ENCODE results near the gene TPSB2. TPM values are rescaled to one million over a fixed set of nuclear protein-coding genes. Genes with fewer than 3 reads are reported as not detected.

The TPSB2 gene
- total and polyA plus RNA-seq, 9 donors = 0.71 to 2.8 (median 1.5) TPM

GRCh38 chr16:1213231-1213630 lies 16.8 kb downstream of the TPSB2 start:
- Histone ChIP-seq H3K4me3 (ENCODE audit: low read length) (no peak overlapping the region), H3K27me3 (ENCODE audit: control insufficient read depth, insufficient read depth, low read length) (no peaks in the 10 kb centered on the region), H3K27ac (ENCODE audit: low read length) (no peak overlapping the region), H3K36me3 (ENCODE audit: control insufficient read depth, insufficient read depth, low read length) (peaks cover 27% of the 10 kb centered on the region), H3K4me1 (ENCODE audit: control insufficient read depth, insufficient read depth, low read length) (no peaks in the 10 kb centered on the region), H3K9me3 (replicated peaks; ENCODE audit: control insufficient read depth, low read depth, low read length) (no peaks in the 10 kb centered on the region)
- no peak for DNase-seq
- 57% methylated on average over 4 of the region's 8 CpGs for WGBS (ENCODE audit: insufficient coverage)

GRCh38 chr16:1212616-1213194 lies 17.3 kb downstream of the TPSB2 start:
- DNase-seq = no peak
- H3K9me3 ChIP-seq (replicated peaks; ENCODE audit: control insufficient read depth, low read depth, low read length) = no peaks in the 10 kb centered on the region
- H3K36me3 ChIP-seq (ENCODE audit: control insufficient read depth, insufficient read depth, low read length) = peaks cover 25% of the 10 kb centered on the region
- H3K4me1 ChIP-seq (ENCODE audit: control insufficient read depth, insufficient read depth, low read length) = no peaks in the 10 kb centered on the region
- WGBS (ENCODE audit: insufficient coverage) = 90% methylated on average over 40 of the region's 40 CpGs
- H3K4me3 ChIP-seq (ENCODE audit: low read length) = no peak overlapping the region
- H3K27ac ChIP-seq (ENCODE audit: low read length) = no peak overlapping the region
- H3K27me3 ChIP-seq (ENCODE audit: control insufficient read depth, insufficient read depth, low read length) = no peaks in the 10 kb centered on the region

GRCh38 chr16:1211451-1212268 lies 18.3 kb downstream of the TPSB2 start:
- no peak for DNase-seq
- Histone ChIP-seq H3K4me1 (ENCODE audit: control insufficient read depth, insufficient read depth, low read length) (no peaks in the 10 kb centered on the region), H3K27ac (ENCODE audit: low read length) (no peak overlapping the region), H3K27me3 (ENCODE audit: control insufficient read depth, insufficient read depth, low read length) (no peaks in the 10 kb centered on the region), H3K36me3 (ENCODE audit: control insufficient read depth, insufficient read depth, low read length) (peaks cover 21% of the 10 kb centered on the region), H3K9me3 (replicated peaks; ENCODE audit: control insufficient read depth, low read depth, low read length) (no peaks in the 10 kb centered on the region), H3K4me3 (ENCODE audit: low read length) (no peak overlapping the region)
- WGBS (ENCODE audit: insufficient coverage) = 93% methylated on average over 62 of the region's 65 CpGs

- H3K9me3 ChIP-seq (replicated peaks; ENCODE audit: control insufficient read depth, low read depth, low read length) = no peaks in the 10 kb centered on the region
- H3K27ac ChIP-seq (ENCODE audit: low read length) = no peak overlapping the region
- no peaks in the 10 kb centered on the region for H3K27me3 ChIP-seq (ENCODE audit: control insufficient read depth, insufficient read depth, low read length)
- H3K4me1 ChIP-seq (ENCODE audit: control insufficient read depth, insufficient read depth, low read length) = no peaks in the 10 kb centered on the region
- H3K36me3 ChIP-seq (ENCODE audit: control insufficient read depth, insufficient read depth, low read length) = peaks cover 24% of the 10 kb centered on the region
- no peak for DNase-seq
- H3K4me3 ChIP-seq (ENCODE audit: low read length) = no peak overlapping the region
- WGBS (ENCODE audit: insufficient coverage) = 86% methylated on average over 16 of the region's 23 CpGs
Measured at GRCh38 chr16:1210461-1210860, 19.5 kb downstream of the TPSB2 start.

GRCh38 chr16:1209081-1209480 lies 20.9 kb downstream of the TPSB2 start:
- Histone ChIP-seq H3K9me3 (replicated peaks; ENCODE audit: control insufficient read depth, low read depth, low read length) (no peaks in the 10 kb centered on the region), H3K27me3 (ENCODE audit: control insufficient read depth, insufficient read depth, low read length) (no peaks in the 10 kb centered on the region), H3K4me1 (ENCODE audit: control insufficient read depth, insufficient read depth, low read length) (no peaks in the 10 kb centered on the region), H3K4me3 (ENCODE audit: low read length) (no peak overlapping the region), H3K36me3 (ENCODE audit: control insufficient read depth, insufficient read depth, low read length) (peaks cover 18% of the 10 kb centered on the region), H3K27ac (ENCODE audit: low read length) (no peak overlapping the region)
- 90% methylated on average over 42 of the region's 43 CpGs for WGBS (ENCODE audit: insufficient coverage)
- no peak for DNase-seq

- Histone ChIP-seq H3K4me1 (ENCODE audit: control insufficient read depth, insufficient read depth, low read length) (no peaks in the 10 kb centered on the region), H3K9me3 (replicated peaks; ENCODE audit: control insufficient read depth, low read depth, low read length) (no peaks in the 10 kb centered on the region), H3K27ac (ENCODE audit: low read length) (no peak overlapping the region), H3K4me3 (ENCODE audit: low read length) (no peak overlapping the region), H3K27me3 (ENCODE audit: control insufficient read depth, insufficient read depth, low read length) (no peaks in the 10 kb centered on the region), H3K36me3 (ENCODE audit: control insufficient read depth, insufficient read depth, low read length) (peaks cover 16% of the 10 kb centered on the region)
- 84% methylated on average over 19 of the region's 22 CpGs for WGBS (ENCODE audit: insufficient coverage)
- DNase-seq = no peak
Measured at GRCh38 chr16:1208239-1208830, 21.6 kb downstream of the TPSB2 start.

- H3K4me3 ChIP-seq (ENCODE audit: low read length) = no peak overlapping the region
- H3K4me1 ChIP-seq (ENCODE audit: control insufficient read depth, insufficient read depth, low read length) = no peaks in the 10 kb centered on the region
- no peaks in the 10 kb centered on the region for H3K27me3 ChIP-seq (ENCODE audit: control insufficient read depth, insufficient read depth, low read length)
- 90% methylated on average over 9 of the region's 16 CpGs for WGBS (ENCODE audit: insufficient coverage)
- peaks cover 28% of the 10 kb centered on the region for H3K36me3 ChIP-seq (ENCODE audit: control insufficient read depth, insufficient read depth, low read length)
- H3K9me3 ChIP-seq (replicated peaks; ENCODE audit: control insufficient read depth, low read depth, low read length) = no peaks in the 10 kb centered on the region
- H3K27ac ChIP-seq (ENCODE audit: low read length) = no peak overlapping the region
- no peak for DNase-seq
Measured at GRCh38 chr16:1206786-1207185, 23.2 kb downstream of the TPSB2 start.

GRCh38 chr16:1206326-1206725 lies 23.7 kb downstream of the TPSB2 start:
- H3K27ac ChIP-seq (ENCODE audit: low read length) = no peak overlapping the region
- no peaks in the 10 kb centered on the region for H3K4me1 ChIP-seq (ENCODE audit: control insufficient read depth, insufficient read depth, low read length)
- no peaks in the 10 kb centered on the region for H3K27me3 ChIP-seq (ENCODE audit: control insufficient read depth, insufficient read depth, low read length)
- H3K36me3 ChIP-seq (ENCODE audit: control insufficient read depth, insufficient read depth, low read length) = peaks cover 25% of the 10 kb centered on the region
- no peak for DNase-seq
- H3K9me3 ChIP-seq (replicated peaks; ENCODE audit: control insufficient read depth, low read depth, low read length) = no peaks in the 10 kb centered on the region
- 64% methylated on average over 9 of the region's 9 CpGs for WGBS (ENCODE audit: insufficient coverage)
- H3K4me3 ChIP-seq (ENCODE audit: low read length) = no peak overlapping the region

- Histone ChIP-seq H3K27ac (ENCODE audit: low read length) (no peak overlapping the region), H3K4me1 (ENCODE audit: control insufficient read depth, insufficient read depth, low read length) (no peaks in the 10 kb centered on the region), H3K9me3 (replicated peaks; ENCODE audit: control insufficient read depth, low read depth, low read length) (no peaks in the 10 kb centered on the region), H3K27me3 (ENCODE audit: control insufficient read depth, insufficient read depth, low read length) (no peaks in the 10 kb centered on the region), H3K36me3 (ENCODE audit: control insufficient read depth, insufficient read depth, low read length) (peaks cover 24% of the 10 kb centered on the region), H3K4me3 (ENCODE audit: low read length) (no peak overlapping the region)
- no peak for DNase-seq
- WGBS (ENCODE audit: insufficient coverage) = 83% methylated on average over 15 of the region's 21 CpGs
Measured at GRCh38 chr16:1204933-1205332, 25.1 kb downstream of the TPSB2 start.

- Histone ChIP-seq H3K9me3 (replicated peaks; ENCODE audit: control insufficient read depth, low read depth, low read length) (no peaks in the 10 kb centered on the region), H3K4me3 (ENCODE audit: low read length) (no peak overlapping the region), H3K36me3 (ENCODE audit: control insufficient read depth, insufficient read depth, low read length) (peaks cover 17% of the 10 kb centered on the region), H3K27me3 (ENCODE audit: control insufficient read depth, insufficient read depth, low read length) (no peaks in the 10 kb centered on the region), H3K4me1 (ENCODE audit: control insufficient read depth, insufficient read depth, low read length) (no peaks in the 10 kb centered on the region), H3K27ac (ENCODE audit: low read length) (no peak overlapping the region)
- DNase-seq = no peak
- WGBS (ENCODE audit: insufficient coverage) = 94% methylated on average over 14 of the region's 18 CpGs
Measured at GRCh38 chr16:1202274-1202673, 27.7 kb downstream of the TPSB2 start.

All from muscle of leg (tissue), 11 donors.